Right kidney (tissue), 1 donor: ENCODE results near the gene MTX1.
"Not testable (repeated sequence)": the region's sequence is repeated elsewhere in the genome, so short reads cannot be mapped to it uniquely, and the experiment has no call there.

ENCODE experiments used
- DNase-seq: peaks from one replicate; pipeline ENCODE4 v3.0.0-alpha.2; 2016

Gene MTX1

DNA sequence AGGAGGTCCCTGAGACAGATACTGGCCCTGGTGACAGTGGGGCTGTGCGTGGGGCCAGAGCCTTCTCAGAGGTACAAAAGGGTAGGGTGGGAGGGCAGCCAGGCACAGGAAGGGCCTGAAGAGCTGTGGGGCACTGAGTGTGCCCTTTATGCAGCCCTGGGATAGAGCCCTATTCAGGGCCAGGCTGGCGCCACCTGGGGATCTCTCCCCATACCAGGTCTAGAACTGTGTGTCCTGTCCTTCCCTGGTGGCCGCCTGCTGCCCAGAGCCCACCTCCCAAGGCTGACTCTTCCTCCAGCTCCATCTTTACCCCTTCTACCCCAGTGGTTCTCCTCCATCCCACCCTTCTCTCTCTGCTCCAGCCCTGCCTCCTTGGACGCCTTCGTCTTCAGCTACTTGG, 25.0 kb downstream of the MTX1 start:
- not testable (repeated sequence) for DNase-seq

DNA sequence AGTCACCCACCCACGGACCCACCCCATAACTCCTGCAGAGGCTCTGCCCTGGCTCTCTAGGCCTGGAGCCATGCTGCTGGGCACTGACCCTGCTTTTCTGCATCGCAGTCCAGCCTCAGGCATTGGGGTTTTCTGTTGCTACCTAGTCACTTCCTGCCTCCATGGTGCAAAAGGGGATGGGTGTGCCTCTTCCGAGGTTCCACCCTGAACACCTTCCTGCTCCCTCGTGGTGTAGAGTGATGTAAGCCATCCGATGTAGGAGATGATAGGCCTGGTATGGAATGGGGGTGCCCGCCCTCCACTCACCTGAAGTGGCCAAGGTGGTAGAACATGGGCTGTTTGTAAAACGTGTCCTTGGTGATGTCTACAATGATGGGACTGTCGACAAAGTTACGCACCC, 26.9 kb downstream of the MTX1 start:
- not testable (repeated sequence) for DNase-seq

DNA sequence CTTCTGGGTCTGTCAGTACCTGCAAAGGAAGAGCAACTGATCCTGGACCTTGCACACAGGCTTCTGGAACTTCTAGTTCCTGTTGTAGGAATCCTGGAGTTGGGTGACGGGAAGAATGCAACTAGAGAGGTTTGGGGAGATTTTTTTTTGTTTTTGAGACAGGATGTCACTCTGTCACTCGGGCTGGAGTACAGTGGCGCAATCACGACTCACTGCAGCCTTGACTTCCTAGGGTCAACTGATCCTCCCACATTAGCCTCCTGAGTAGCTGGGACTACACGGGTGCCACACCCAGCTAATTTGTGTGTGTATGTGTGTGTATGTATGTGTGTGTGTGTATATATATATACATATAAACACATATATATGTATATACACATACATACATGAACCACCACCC, 28.0 kb downstream of the MTX1 start:
- DNase-seq: no peak

DNA sequence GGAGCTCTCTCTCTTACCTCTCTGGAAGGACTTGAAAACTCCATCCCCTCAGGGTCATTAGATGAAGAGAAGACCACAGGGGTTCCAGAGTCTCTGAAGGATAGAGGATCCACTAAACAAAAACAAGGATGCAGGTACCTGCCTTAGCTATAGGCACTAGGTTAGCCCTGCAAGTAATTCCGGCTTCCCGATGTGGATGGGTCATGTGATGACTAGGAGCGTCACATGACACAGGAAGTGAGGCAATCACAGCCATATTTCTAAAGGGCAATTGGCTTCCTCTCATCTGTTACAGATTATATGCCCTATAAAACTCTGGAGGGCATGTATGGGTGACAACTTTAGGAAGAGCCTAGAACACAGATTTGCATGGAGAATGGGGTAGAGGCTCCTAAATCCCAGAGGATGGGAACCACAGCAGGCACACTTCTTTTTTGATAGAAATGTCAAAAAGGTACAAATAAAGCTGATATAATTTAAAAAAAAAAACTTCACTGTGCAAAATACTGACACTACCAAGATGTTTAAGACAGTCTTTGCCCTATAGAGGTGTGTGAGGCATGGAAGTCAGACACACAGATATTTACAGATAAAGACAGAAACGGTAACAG, 32.7 kb downstream of the MTX1 start:
- DNase-seq: peak; percentile 65

DNA sequence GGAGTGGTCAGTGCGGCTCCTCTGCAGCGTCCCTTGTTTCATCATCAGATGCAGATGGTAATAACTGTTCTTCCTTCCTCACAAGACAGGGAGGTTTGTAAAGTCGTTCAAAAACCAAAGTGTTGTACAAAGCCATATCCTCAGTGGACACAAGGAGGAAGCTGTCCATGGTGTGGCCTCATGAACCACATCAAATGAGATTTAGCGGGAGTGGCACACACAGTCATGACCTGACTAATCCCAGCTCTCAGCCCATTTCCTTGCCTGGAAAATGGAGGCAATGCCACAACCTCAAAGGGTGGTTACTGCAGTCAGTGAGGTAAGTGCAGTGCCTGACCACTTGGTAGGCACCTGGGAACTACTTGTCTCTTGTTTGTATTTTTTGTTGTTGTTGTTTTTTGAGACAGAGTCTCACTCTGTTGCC, 33.4 kb downstream of the MTX1 start:
- no peak for DNase-seq

DNA sequence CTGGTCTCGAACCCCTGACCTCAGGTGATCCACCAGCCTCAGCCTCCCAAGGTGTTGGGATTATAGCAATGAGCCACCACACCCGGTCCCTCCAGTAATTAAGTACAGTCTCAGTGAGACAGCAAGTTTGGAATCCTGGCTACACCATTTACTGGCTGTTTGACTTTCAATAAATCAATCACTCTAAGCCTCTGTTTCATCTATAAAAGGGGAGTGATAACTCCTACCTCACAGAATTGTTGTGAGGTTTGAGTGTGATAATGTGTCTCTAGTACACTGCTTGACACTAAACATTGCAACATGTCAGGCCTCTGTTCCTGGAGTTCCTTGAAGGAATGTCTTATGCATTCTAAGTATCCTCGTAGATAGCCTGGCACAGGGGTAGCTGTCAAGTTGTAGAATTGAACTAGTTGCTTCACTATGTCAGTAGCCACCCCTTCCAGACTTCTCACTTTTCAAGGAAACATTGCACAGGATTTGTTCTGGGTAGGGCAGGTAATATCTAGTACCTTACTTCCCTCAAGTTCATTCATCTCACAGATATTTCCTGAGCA, 34.4 kb downstream of the MTX1 start:
- DNase-seq: no peak

DNA sequence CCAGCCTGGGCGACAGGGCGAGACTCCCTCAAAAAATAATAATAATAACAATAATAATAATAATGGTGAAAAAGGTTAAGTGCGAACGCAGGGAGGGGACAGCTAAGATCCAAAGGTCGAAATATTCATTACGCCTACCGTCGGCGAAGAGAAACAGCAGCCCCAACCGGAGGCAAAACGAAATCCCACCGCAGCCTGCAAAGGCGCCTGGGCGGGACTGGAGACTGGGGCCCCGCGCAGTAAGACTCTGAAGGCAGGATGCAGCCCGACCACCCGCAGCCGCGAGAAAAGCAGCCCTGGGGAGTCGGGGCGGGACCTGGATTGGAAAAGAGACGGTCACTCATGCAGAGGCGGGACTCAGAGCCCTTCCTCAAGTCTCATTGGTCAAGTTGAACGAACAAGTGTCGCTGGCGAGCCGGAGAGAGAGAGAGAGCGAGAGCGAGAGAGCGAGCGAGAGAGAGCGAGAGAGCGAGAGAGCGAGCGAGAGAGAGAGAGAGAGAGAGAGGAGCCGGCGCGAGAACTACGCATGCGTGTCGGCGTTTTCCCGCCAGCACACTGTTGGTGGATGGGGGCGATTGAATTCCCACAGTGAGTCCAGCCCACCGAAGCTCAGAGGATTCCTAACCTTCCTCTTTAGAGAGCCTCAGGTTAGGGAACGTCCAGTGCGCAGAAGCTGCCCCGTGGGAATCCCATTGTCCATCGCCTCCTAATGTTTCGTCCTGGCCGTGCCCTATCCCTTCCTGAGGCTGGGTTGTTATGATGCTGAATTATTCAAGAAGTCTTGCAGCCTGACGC, 36.1 kb downstream of the MTX1 start:
- peak; percentile 90 for DNase-seq

DNA sequence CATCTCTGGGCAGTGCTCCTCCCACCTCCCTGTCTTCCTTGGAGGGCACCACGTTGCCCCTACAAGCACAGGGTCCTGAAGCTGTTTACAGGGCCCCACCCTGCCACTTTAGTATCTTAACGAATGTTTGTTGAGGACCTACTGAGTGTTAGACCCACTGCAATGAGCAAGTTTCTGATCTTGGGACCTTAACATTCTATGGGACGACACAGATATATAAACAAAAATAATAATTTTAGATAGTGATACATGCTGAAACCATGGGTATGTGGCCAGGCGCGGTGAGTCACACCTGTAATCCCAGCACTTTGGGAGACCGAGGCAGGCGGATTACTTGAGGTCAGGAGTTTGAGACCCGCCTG, 36.6 kb downstream of the MTX1 start:
- DNase-seq: no peak

DNA sequence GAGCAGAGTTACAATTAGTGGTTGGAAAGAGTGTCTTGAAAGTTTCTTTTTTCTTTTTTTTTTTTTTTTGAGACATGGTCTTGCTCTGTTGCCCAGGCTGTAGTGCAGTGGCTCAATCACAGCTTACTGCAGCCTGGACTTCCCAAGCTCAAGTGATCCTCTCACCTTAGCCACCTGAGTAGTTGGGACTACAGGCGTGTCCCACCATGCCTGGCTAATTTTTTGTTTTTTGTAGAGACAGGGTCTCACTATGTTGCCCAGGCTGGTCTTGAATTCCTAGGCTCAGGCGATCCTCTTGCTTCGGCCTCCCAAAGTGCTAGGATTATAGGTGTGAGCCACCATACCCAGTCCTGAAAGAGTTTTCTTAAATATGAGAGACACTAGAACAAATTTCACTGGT, 38.3 kb downstream of the MTX1 start:
- not testable (repeated sequence) for DNase-seq

DNA sequence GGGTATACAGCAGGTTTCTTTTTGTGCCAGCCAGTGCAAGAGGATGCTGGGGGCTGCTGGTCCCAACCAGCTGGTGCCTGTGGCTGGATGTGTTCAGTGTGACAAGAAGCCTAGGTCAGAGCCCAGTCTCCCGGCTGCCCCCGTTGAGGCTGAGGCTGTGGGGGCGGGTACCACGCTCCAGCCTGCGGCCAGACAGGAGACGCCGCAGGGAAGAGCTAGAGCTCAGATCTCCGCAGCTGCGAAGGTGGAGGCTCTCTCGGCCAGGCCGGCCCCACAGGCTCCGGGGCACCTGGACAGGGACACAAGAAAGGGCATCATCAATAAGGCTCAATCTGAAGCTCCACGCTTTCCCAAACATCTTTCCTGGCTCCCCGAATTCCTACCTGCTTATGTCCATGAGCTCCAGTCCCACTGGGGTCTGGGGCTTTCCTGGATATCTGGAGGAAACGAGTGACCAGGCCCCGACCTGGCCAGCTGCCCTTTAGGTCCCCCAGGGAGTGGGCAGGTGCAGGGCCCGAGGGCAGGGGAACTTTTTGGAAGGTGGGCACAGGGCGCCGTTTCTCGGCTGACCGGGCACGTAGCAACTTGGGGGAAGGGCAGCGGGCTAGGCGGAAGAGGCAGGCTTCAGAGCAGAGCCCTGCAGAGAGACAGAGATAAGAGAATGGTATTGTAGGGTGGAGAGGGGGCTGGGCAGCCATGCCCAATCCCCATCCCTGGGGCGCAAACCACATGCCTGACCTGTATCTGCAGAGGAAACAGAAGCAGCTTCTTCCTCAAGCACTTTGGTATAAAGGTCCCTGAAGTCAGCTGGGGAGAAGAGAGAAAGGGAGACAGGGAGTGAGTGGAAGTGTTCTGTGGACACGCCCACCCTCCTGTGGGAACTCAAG, 39.4 kb downstream of the MTX1 start:
- DNase-seq: no peak

DNA sequence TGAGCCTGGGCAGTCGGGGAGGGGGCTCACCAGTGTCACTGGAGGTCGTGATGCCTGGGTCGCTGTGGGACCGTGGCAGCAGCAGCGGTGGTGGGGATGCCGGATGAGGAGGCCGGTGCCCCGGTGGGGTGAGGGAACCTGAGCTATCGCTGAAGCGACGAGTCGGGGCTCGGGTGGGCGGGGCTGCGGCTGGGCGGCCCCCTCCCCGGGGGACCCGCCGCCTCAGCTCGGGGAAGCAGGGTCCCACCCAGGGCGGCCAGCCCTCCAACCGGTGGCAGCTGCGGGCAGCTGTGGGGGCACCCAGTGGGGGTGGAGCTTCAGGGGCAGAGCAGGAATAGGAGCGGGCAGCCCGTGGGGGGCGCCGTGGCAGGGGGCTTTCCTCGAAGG, 41.7 kb downstream of the MTX1 start:
- no peak for DNase-seq

DNA sequence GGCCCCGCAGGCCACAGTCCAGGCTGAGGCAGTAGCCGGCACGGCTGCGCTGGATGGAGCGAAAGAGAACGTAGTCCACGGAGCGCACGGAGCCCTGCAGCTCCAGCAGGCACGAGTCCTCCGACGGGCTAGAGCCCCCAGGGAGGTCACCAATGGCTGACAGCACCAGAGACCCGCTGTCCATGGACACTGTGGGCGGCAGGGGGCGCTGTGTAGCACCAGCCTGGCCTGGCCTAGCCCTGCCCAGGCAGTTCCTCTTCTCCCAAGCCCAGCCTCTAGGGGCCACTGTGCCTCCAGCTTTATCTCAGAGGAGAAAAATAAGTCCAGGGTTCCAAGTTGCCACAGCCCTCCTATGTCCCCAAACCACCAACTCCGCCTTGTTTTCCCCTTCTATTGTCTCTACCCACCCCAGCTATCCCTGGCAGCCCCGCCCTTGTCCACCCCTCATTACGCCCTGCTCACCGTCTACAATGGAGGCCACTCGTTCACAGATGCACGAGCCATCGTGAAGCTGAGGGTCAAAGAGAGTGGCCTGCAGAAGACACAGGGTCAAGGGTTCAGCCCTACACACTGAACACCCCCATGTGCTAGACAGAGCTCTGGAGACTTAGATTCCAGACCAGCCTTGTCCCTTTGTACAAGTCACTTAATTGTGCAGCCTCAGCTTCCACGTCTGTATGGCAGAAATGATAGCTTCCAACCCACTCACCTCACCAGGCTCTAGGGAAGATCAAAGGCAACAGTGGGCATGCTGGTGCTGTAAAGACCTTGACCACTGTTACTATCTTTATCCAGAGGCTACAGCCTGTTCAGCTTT, 42.3 kb downstream of the MTX1 start:
- DNase-seq: peak; percentile 78

DNA sequence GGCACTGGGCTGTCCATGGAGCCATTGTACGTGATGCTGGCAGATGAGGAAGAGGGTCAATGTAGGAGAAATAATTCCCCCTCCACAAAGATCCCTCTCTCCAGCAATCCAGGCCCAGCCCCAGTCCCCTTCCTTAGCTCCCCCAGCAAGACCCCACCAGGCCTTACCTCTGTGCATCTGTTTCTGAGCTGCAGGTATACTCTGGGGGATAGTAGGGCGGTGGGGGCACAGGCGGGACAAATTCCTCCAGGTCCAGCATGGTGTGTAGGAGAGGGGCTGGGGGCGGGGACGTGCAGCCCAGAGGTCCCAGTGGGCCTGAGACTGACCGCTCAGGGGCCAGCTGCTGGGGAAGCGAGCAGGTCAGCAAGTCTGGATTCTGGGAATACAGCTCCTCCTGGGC, 43.1 kb downstream of the MTX1 start:
- no peak for DNase-seq

DNA sequence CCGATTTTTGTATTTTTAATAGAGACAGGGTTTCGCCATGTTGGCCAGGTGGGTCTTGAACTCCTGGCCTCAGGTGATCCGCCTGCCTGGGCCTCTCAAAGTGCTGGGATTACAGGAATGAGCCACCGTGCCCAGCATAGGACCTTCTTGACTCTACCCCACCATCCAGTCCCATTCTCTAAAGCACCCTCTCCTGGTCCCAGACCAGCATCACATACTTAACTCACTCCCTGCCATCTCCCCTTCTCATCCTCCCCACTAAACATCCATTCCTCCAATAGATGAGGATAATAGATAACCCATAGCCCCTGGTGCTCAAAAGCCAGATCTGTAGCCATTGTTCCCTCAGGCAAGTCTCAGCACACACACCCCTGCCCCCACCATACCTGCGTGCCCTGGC, 44.7 kb downstream of the MTX1 start:
- DNase-seq: no peak

DNA sequence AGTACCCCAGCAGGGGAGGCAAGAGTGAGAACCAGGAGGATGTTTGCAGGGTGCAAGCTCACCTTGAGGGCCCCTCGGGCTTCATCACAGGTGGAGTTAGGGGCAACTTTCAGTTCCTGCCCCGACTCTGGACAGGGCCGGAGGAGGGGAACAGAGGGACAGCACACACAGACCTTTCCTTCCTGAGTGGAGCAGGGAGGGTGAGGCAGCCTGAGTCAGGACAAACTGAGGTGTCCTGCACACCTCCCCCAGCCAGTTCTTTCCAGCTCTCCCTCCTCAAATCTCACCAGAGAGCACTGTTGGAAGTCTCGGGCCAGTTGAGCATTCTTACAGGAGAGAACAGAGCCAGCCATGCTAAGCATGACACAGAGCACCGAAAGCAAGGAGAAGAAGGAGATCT, 45.3 kb downstream of the MTX1 start:
- DNase-seq: no peak

DNA sequence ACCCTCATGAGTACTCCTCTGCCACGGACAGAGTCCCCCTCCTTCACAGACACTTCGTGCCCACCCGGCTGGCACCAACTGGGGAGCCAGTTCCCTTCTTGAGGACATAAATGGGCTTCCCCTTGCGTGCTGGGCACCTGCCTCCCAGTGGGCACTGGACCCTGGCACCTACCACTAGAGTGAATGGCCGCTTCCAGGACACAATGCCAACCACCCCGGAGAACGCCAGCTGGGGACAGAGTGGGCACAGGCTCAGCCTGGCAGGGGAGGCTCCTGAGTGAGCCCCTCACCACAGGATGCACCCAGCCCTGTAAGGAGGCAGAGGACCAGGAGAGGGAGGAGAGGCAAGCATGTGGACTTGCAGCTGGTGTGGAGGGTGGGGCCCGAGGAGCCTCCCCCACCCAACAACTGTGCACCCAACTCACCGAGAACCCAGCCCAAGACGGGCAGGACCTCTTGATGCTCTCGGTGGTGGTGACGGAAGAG, 45.8 kb downstream of the MTX1 start:
- no peak for DNase-seq

DNA sequence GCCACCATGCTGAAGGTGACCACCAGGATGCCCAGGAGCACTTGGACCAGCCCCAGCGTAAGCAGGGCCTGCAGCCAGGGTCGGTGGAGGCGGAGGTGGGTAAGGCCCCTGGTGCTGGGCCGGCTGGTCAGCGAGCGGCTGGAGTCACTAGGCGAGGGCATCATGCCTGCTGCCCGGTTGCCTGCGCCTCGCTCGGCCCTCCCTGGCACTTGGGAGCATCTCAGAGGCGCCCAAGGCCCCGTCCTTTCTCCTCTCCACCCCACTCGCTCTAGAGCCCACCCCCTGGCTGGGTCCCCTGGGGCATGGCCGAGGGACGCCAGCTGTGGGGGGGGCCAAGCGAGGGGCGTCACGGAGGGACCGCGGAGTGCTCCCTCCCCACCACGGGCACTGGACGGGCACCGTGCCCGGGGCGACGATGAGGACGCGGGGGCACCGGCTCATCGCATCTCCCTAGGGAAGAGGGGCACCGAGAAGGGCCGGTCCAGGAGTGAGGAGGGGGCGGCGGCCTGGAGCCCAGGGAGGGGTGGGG, 46.3 kb downstream of the MTX1 start:
- peak; percentile 75 for DNase-seq

DNA sequence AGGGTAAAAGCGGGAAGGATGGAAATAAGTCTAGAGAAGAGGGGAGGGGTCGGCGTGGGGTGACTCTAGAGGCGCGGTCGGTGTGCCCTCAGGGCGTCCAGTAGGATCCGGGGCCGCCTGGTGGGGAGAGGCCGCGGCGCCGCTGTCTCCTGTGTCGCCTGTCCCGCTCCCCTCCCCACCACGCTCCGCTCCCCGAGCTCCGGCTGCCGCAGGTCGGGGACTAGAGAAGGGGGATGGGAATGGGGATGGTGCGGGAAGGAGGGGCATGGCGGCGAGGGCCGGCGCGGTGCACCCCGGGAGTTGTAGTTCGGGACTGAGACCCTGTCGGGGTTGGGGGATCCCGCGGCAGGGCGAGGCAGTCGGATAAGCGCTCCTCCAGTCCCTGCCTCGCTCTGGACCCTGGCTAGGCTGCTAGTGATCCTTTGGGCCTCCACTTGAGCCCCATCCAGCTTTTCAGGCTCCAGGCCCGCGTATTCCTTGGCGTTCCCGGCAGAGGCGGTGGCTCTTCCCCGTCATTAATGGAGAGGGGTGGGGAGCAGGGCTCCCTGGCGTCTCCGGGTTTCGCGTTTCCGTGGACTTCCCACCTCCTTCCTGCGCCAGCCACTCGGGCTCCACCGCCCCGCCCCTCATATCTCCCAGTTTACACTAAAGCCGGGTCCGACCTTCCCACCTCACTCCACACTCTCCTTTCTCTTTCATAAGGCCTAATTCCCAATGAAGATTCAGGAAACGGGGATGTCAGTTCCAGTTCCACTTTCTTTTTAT, 46.9 kb downstream of the MTX1 start, which contains the start of gene ENTREP3:
Gene ENTREP3, minus strand, starts transcription at position 241 of the 765 bp plus-strand sequence. CDS start 606 bp downstream, outside the sequence.
- peak; percentile 95 for DNase-seq

DNA sequence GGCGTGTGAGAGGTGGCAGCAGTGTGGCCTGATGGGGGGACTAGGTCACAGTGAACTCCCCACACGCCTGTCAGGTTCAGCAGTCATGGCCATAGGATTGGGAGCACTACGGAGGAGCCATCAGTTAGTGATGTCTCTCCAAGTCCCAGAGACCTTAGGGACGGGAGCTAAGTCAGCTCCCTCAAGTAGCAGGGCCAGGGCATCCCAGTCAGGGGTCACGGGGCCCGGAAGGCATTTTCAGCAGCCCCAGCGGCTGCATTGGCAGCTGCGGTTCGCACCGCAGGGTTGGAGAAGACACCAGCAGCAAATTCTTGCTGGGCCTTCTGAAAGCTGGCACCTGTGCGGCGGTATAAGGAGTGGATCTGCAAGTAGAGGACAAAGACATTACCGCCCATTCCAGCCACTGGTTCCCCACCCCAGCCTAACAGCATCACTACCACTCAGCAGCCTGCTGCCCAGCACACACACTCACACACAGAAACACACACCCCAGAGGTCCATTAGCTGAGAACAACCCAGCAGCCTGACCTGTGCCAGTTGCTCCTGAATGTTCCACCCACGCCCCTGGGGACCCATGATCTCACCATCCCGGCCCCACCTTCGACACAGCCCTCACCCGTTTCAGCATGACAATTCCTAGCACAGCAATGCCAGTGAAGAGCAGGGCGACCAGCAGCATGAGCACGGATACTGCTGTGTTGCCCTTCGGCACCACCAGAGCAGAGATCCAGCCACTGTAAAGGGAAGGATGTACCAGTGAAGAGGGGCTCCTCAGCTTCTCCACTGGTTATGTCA, 47.8 kb downstream of the MTX1 start:
- DNase-seq: no peak

DNA sequence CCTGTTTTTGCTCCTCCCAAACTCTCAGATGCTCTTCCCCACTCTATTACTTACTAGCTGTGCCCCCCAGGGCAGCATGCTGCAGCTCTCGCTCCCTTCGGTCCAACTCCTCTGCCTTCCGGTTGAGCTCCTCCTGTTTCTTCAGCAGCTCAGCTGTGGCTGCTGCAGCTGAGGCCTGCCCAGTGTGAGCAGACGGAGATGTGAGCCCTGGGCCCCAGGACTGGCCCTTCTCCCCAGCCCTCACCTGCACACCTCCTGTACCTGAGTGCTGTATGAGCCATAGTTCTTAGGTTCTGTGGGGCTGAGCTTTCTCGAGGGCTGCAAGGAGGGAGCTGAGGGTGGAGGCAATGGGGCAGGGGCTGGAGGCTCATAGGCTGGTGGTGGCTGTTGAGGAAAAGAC, 51.8 kb downstream of the MTX1 start:
- DNase-seq: no peak
